Fibroblast of lung (primary cell): Measurements from ENCODE around the gene PAX2. TPM values are rescaled to one million over a fixed set of nuclear protein-coding genes. Genes with fewer than 3 reads are reported as not detected.

Experiments
- DNase-seq, 2 donors: peaks; one replicate each; pipeline versions ENCODE4 v3.0.0 to v3.0.0-alpha.2; 2010; ENCODE audit warnings: low read depth in 2 of 2
- H2AFZ ChIP-seq: 2 replicates; pipeline ENCODE4 v1.5.1; 2012; ENCODE audit warnings: low read length, control low read depth, inconsistent platforms
- H3K27ac ChIP-seq: 2 replicates; pipeline ENCODE4 v1.5.1; 2011; ENCODE audit warnings: low read length, control low read depth; ENCODE audit not compliant: insufficient read depth
- H3K27me3 ChIP-seq: 2 replicates; pipeline ENCODE4 v1.5.1; 2011; ENCODE audit warnings: mild to moderate bottlenecking, low read length; ENCODE audit not compliant: control insufficient read depth, insufficient read depth
- H3K36me3 ChIP-seq: 2 replicates; pipeline ENCODE4 v1.5.1; 2011; ENCODE audit warnings: low read length; ENCODE audit not compliant: control insufficient read depth, insufficient read depth
- H3K4me1 ChIP-seq: 2 replicates; pipeline ENCODE4 v1.5.1; 2011; ENCODE audit warnings: low read length; ENCODE audit not compliant: control insufficient read depth, insufficient read depth; ENCODE audit errors: extremely low read depth
- H3K4me2 ChIP-seq: 2 replicates; pipeline ENCODE4 v1.5.1; 2011; ENCODE audit warnings: low read length, control low read depth; ENCODE audit not compliant: insufficient read depth; ENCODE audit errors: extremely low read depth
- H3K4me3 ChIP-seq, 4 experiments: fragments of 200-600 bp in 1 of 4; sonication (generic) in 1 of 4; replicated peaks in 1 of 4; 2 replicates each; pipeline ENCODE4 v1.5.1; 2011 to 2016; ENCODE audit warnings: low read length in 4 of 4, low read depth in 3 of 4, mild to moderate bottlenecking in 3 of 4, control low read depth in 2 of 4, inconsistent platforms in 1 of 4, mixed read lengths in 1 of 4; ENCODE audit not compliant: insufficient read depth in 1 of 4; ENCODE audit errors: control extremely low read depth in 1 of 4
- H3K79me2 ChIP-seq: 2 replicates; pipeline ENCODE4 v1.5.1; 2012; ENCODE audit warnings: mild to moderate bottlenecking, low read length, inconsistent platforms; ENCODE audit not compliant: control insufficient read depth, insufficient read depth
- H3K9ac ChIP-seq: 2 replicates; pipeline ENCODE4 v1.5.1; 2011; ENCODE audit warnings: mild to moderate bottlenecking, low read length, control low read depth; ENCODE audit not compliant: insufficient read depth
- H3K9me3 ChIP-seq: 2 replicates; pipeline ENCODE4 v1.5.1; 2012; ENCODE audit warnings: low read depth, low read length; ENCODE audit not compliant: control insufficient read depth, insufficient read depth
- H4K20me1 ChIP-seq: 2 replicates; pipeline ENCODE4 v1.5.1; 2011; ENCODE audit warnings: low read length; ENCODE audit not compliant: control insufficient read depth, insufficient read depth; ENCODE audit errors: extremely low read depth
- CTCF ChIP-seq, 2 donors: IDR thresholded peaks in 1 of 2; conservative IDR thresholded peaks in 1 of 2; 1 replicate in 1 of 2; 2 replicates in 1 of 2; pipeline ENCODE4 v1.5.1; 2011 to 2012; ENCODE audit warnings: low read length in 2 of 2, control low read depth in 1 of 2, inconsistent platforms in 1 of 2, low read depth in 1 of 2, mild to moderate bottlenecking in 1 of 2
- EZH2 ChIP-seq: IDR thresholded peaks from 2 replicates; pipeline ENCODE4 v1.5.1; 2012; ENCODE audit warnings: low read length, control low read depth, mild to moderate bottlenecking; ENCODE audit errors: missing control alignments
- polyA plus RNA-seq, 2 donors: library from polyadenylated mRNA; depleted of rRNA in 1 of 2; stranded (reverse) in 1 of 2; unstranded in 1 of 2; fragments of >200 nt; gene quantifications; 2 replicates each; pipeline ENCODE4 v1.2.1, GENCODE V29; 2011 to 2012; ENCODE audit warnings: missing spikeins in 1 of 2
- total RNA-seq: library from RNA; depleted of rRNA; stranded (reverse); fragments of >200 nt; gene quantifications from 2 replicates; pipeline ENCODE4 v1.2.1, GENCODE V29; 2014

The PAX2 gene
- total and polyA plus RNA-seq, 2 donors (not counting 1 experiment from before 2014, with no cell fraction given), result not detected

GRCh38 chr10:100791369-100792058 lies 46.1 kb downstream of the PAX2 start:
- Histone ChIP-seq H3K9ac (no peak overlapping the region), H3K79me2 (no peaks in the 10 kb centered on the region), H3K27ac (no peak overlapping the region), H3K4me3 (no peak overlapping the region), H3K27me3 (peaks cover 6% of the 10 kb centered on the region), H3K4me2 (no peak overlapping the region), H4K20me1 (no peaks in the 10 kb centered on the region), H3K9me3 (no peaks in the 10 kb centered on the region), H2AFZ (no peak overlapping the region), H3K36me3 (no peaks in the 10 kb centered on the region), H3K4me1 (no peaks in the 10 kb centered on the region)
- TF ChIP-seq CTCF (conservative IDR thresholded peaks at IDR 0.05 in 1 of 2, IDR thresholded peaks at IDR 0.05 in 1 of 2; ENCODE audit: low read depth in 1 of 2, low read length in 2 of 2) (no peak), EZH2 (no peak)
- no peak for DNase-seq

GRCh38 chr10:100792574-100792973 lies 47.2 kb downstream of the PAX2 start:
- H3K36me3 ChIP-seq, result no peaks in the 10 kb centered on the region
- TF ChIP-seq CTCF (conservative IDR thresholded peaks at IDR 0.05 in 1 of 2, IDR thresholded peaks at IDR 0.05 in 1 of 2; ENCODE audit: low read depth in 1 of 2, low read length in 2 of 2), result no peak
- TF ChIP-seq EZH2, result no peak
- H3K4me3 ChIP-seq, result no peak overlapping the region
- no peaks in the 10 kb centered on the region for H3K79me2 ChIP-seq
- no peaks in the 10 kb centered on the region for H4K20me1 ChIP-seq
- H3K9me3 ChIP-seq, result no peaks in the 10 kb centered on the region
- H2AFZ ChIP-seq, result no peak overlapping the region
- no peak overlapping the region for H3K4me2 ChIP-seq
- H3K27me3 ChIP-seq, result peaks cover 6% of the 10 kb centered on the region
- no peak overlapping the region for H3K27ac ChIP-seq
- DNase-seq, result no peak
- no peak overlapping the region for H3K9ac ChIP-seq
- H3K4me1 ChIP-seq, result no peaks in the 10 kb centered on the region

- no peaks in the 10 kb centered on the region for H3K36me3 ChIP-seq
- no peaks in the 10 kb centered on the region for H3K79me2 ChIP-seq
- H3K4me3 ChIP-seq, result no peak overlapping the region
- H2AFZ ChIP-seq, result no peak overlapping the region
- H3K4me1 ChIP-seq, result no peaks in the 10 kb centered on the region
- H3K27ac ChIP-seq, result no peak overlapping the region
- DNase-seq, result no peak
- H3K9ac ChIP-seq, result no peak overlapping the region
- peaks cover 6% of the 10 kb centered on the region for H3K27me3 ChIP-seq
- TF ChIP-seq CTCF (conservative IDR thresholded peaks at IDR 0.05 in 1 of 2, IDR thresholded peaks at IDR 0.05 in 1 of 2; ENCODE audit: low read depth in 1 of 2, low read length in 2 of 2) (no peak), EZH2 (no peak)
- no peaks in the 10 kb centered on the region for H3K9me3 ChIP-seq
- H3K4me2 ChIP-seq, result no peak overlapping the region
- H4K20me1 ChIP-seq, result no peaks in the 10 kb centered on the region
Measured at GRCh38 chr10:100793055-100793454, 47.7 kb downstream of the PAX2 start.
